Upper lobe of right lung (tissue), 1 donor: ENCODE results near the gene HCCS. TPM values are rescaled to one million over a fixed set of nuclear protein-coding genes. Genes with fewer than 3 reads are reported as not detected.

Experiments used
- ATAC-seq: fragments of 200-7000 bp; cut with Tn5 transposase; one replicate; pipeline ENCODE4 v1.9.1; 2020; ENCODE audit warnings: mild to moderate bottlenecking, moderate library complexity
- DNase-seq: peaks from one replicate; pipeline ENCODE4 v3.0.0-alpha.2; 2020
- H3K27ac ChIP-seq: fragments of 200-600 bp; one replicate; pipeline ENCODE4 v1.8.0; 2022
- H3K27me3 ChIP-seq: fragments of 200-600 bp; one replicate; pipeline ENCODE4 v1.8.0; 2022; ENCODE audit warnings: mild to moderate bottlenecking
- H3K36me3 ChIP-seq: fragments of 200-600 bp; one replicate; pipeline ENCODE4 v1.8.0; 2022
- H3K4me1 ChIP-seq: fragments of 200-600 bp; one replicate; pipeline ENCODE4 v1.8.0; 2022
- H3K4me3 ChIP-seq: fragments of 200-600 bp; one replicate; pipeline ENCODE4 v1.8.0; 2022; ENCODE audit warnings: mild to moderate bottlenecking
- H3K9me3 ChIP-seq: fragments of 200-600 bp; one replicate; pipeline ENCODE4 v1.8.0; 2022
- CTCF ChIP-seq: fragments of 200-600 bp; IDR thresholded peaks from one replicate; pipeline ENCODE4 v1.8.0; 2022; ENCODE audit warnings: antibody characterized with exemption
- intact Hi-C: fragments of 100-400 bp; cut with DNase I; formaldehyde crosslinking; loops from one replicate; pipeline ENCODE4 v1.11.0; 2022
- total RNA-seq: library from RNA; stranded (reverse); fragmentation: NEBNext Ultra II Directional; extraction: Animal tissue kit (Norgen Biotek cat#: 25700); gene quantifications from one replicate; pipeline ENCODE4 v1.2.1, GENCODE V29; 2021
- donor health status: DM: no; HTN: yes; CAD: no; lungs with severe emphysema.

Gene HCCS
- total RNA-seq, 1 donor from 2014 or later, result 19.4 TPM

- Histone ChIP-seq H3K27me3 (no peaks in the 10 kb centered on the region), H3K4me3 (no peak overlapping the region), H3K9me3 (no peaks in the 10 kb centered on the region), H3K36me3 (no peaks in the 10 kb centered on the region), H3K27ac (no peak overlapping the region), H3K4me1 (no peaks in the 10 kb centered on the region)
- intact Hi-C loops, result no loop called here
- DNase-seq, result no peak
- peak; percentile 44 for ATAC-seq
- TF ChIP-seq CTCF, result peak; percentile 40
Measured at GRCh38 chrX:11100281-11101035, 10.7 kb upstream of the HCCS start.

GRCh38 chrX:11103006-11103405, 8.1 kb upstream of the HCCS start:
- H3K4me1 ChIP-seq, result no peaks in the 10 kb centered on the region
- H3K27ac ChIP-seq, result no peak overlapping the region
- no peak for DNase-seq
- no peak overlapping the region for H3K4me3 ChIP-seq
- TF ChIP-seq CTCF, result no peak
- H3K27me3 ChIP-seq, result no peaks in the 10 kb centered on the region
- intact Hi-C loops, result no loop called here
- ATAC-seq, result no peak
- no peaks in the 10 kb centered on the region for H3K9me3 ChIP-seq
- no peaks in the 10 kb centered on the region for H3K36me3 ChIP-seq

GRCh38 chrX:11103751-11104150, 7.4 kb upstream of the HCCS start:
- Histone ChIP-seq H3K9me3 (no peaks in the 10 kb centered on the region), H3K27ac (no peak overlapping the region), H3K4me1 (no peaks in the 10 kb centered on the region), H3K27me3 (no peaks in the 10 kb centered on the region), H3K36me3 (no peaks in the 10 kb centered on the region), H3K4me3 (no peak overlapping the region)
- DNase-seq (no peak), ATAC-seq (no peak)
- intact Hi-C loops, result no loop called here
- no peak for TF ChIP-seq CTCF

- H3K4me3 ChIP-seq, result no peak overlapping the region
- ATAC-seq (no peak), DNase-seq (no peak)
- H3K9me3 ChIP-seq, result no peaks in the 10 kb centered on the region
- no peak for TF ChIP-seq CTCF
- H3K27ac ChIP-seq, result no peak overlapping the region
- no peaks in the 10 kb centered on the region for H3K36me3 ChIP-seq
- H3K27me3 ChIP-seq, result no peaks in the 10 kb centered on the region
- intact Hi-C loops, result no loop called here
- H3K4me1 ChIP-seq, result no peaks in the 10 kb centered on the region
Measured at GRCh38 chrX:11105080-11105479, 6.1 kb upstream of the HCCS start.

GRCh38 chrX:11108253-11108941, 2.7 kb upstream of the HCCS start:
- intact Hi-C loops, result no loop called here
- no peak for ATAC-seq
- Histone ChIP-seq H3K9me3 (no peaks in the 10 kb centered on the region), H3K27me3 (no peaks in the 10 kb centered on the region), H3K4me1 (peaks cover 5% of the 10 kb centered on the region), H3K36me3 (no peaks in the 10 kb centered on the region), H3K4me3 (no peak overlapping the region), H3K27ac (no peak overlapping the region)
- DNase-seq, result no peak
- no peak for TF ChIP-seq CTCF
